ENCODE measurements around the gene NSMF. TPM values are rescaled to one million over a fixed set of nuclear protein-coding genes. Genes with fewer than 3 reads are reported as not detected.

NSMF gene
- total and polyA plus RNA-seq, 10 of the 15 experiments (the other 5 are each of a cell fraction or from before 2014, with no cell fraction given) = 0.13 to 44.3 (median 13.4) TPM

GRCh38 chr9:137497921-137498719 is 39.0 kb upstream of the NSMF start:
- no peaks in the 10 kb centered on the region for H3K9me3 ChIP-seq (replicated peaks; ENCODE audit: control insufficient read depth, insufficient read depth, low read length)
- 58% methylated on average over 36 of the region's 36 CpGs for WGBS (ENCODE audit: insufficient coverage, insufficient replicate concordance, low lambda C conversion rate, missing lambda C conversion rate)
- H3K4me1 ChIP-seq (ENCODE audit: control insufficient read depth, insufficient read depth, low read length) = no peaks in the 10 kb centered on the region
- no peak for TF ChIP-seq YY1 (IDR thresholded peaks at IDR 0.05; ENCODE audit: low read depth, low read length)
- no peak for TF ChIP-seq RCOR1 (conservative IDR thresholded peaks at IDR 0.05; ENCODE audit: low read depth, low read length)
- TF ChIP-seq SIX5 (IDR thresholded peaks at IDR 0.05; ENCODE audit: low read depth, low read length, severe bottlenecking) = no peak
- no peak for TF ChIP-seq TBL1XR1 (IDR thresholded peaks at IDR 0.05; ENCODE audit: low read depth, low read length)
- TF ChIP-seq MTA2 (IDR thresholded peaks at IDR 0.05; ENCODE audit: low read depth) = no peak
- no peak for TF ChIP-seq CUX1 (IDR thresholded peaks at IDR 0.05; ENCODE audit: insufficient replicate concordance, low read depth, low read length)
- no peak for TF ChIP-seq RELB (IDR thresholded peaks at IDR 0.05; ENCODE audit: low read depth)
- TF ChIP-seq SP1 (IDR thresholded peaks at IDR 0.05; ENCODE audit: low read depth, low read length) = no peak
- TF ChIP-seq PKNOX1 (IDR thresholded peaks at IDR 0.05) = no peak
- TF ChIP-seq IKZF1 (conservative IDR thresholded peaks at IDR 0.05) = no peak
- no peak for TF ChIP-seq HDGF (IDR thresholded peaks at IDR 0.05)
- TF ChIP-seq KLF5 (IDR thresholded peaks at IDR 0.05; ENCODE audit: partially characterized antibody) = no peak
- TF ChIP-seq ETV6 (conservative IDR thresholded peaks at IDR 0.05 in 1 of 2, IDR thresholded peaks at IDR 0.05 in 1 of 2; ENCODE audit: borderline replicate concordance in 1 of 2, low read depth in 1 of 2) = no peak
- BruUV-seq (replicated peaks) = no TSS peak
- H3K36me3 ChIP-seq (ENCODE audit: control insufficient read depth in 2 of 2, insufficient read depth in 2 of 2, low read length in 1 of 2) = no peaks in the 10 kb centered on the region
- H3K9ac ChIP-seq (ENCODE audit: control insufficient read depth, insufficient read depth, low read length) = no peak overlapping the region
- intact Hi-C loops (cut with micrococcal nuclease; ENCODE audit: unreplicated experiment) (no loop called here), in situ Hi-C loops (cut with MboI) (no loop called here)
- H3K4me2 ChIP-seq (ENCODE audit: control insufficient read depth, insufficient read depth) = no peak overlapping the region
- no peak overlapping the region for H2AFZ ChIP-seq (ENCODE audit: control insufficient read depth, low read depth, low read length)
- no peak for FAIRE-seq
- H3K27me3 ChIP-seq (replicated peaks in 1 of 2; ENCODE audit: control insufficient read depth in 2 of 2, insufficient read depth in 2 of 2, low read length in 1 of 2) = no peaks in the 10 kb centered on the region
- no peak overlapping the region for H3K4me3 ChIP-seq
- H4K20me1 ChIP-seq (ENCODE audit: control insufficient read depth, insufficient read depth) = no peaks in the 10 kb centered on the region
- H3K27ac ChIP-seq (ENCODE audit: control insufficient read depth, insufficient read depth) = no peak overlapping the region
- ChIA-PET CTCF (no interaction called here), RAD21 (ENCODE audit: unreplicated experiment) (no interaction called here), SMC1A (ENCODE audit: uncharacterized antibody, unreplicated experiment) (no interaction called here), POLR2A (interaction anchor here (0.6 kb wide), 1 partner anchor 201 kb away, joined by 3 read pairs; no protein-coding TSS in a partner anchor)
- no peak for ATAC-seq
- H3K79me2 ChIP-seq (ENCODE audit: control insufficient read depth, insufficient read depth, low read length) = no peaks in the 10 kb centered on the region
- DNase-seq (ENCODE audit: low read depth, low spot score) = no peak
